Skin epidermis (tissue), 12 donors: ENCODE measurements around the gene TRAF2.

Experiments used
- H3K27ac ChIP-seq, 21 experiments: fragments of 200-600 bp; sonication (generic) in 11 of 21; one replicate each; pipeline ENCODE4 v1.5.0; 2020; ENCODE audit warnings: mild to moderate bottlenecking in 3 of 21, inconsistent platforms in 2 of 21, moderate library complexity in 2 of 21
- H3K4me3 ChIP-seq, 7 experiments: fragments of 200-600 bp; sonication (generic) in 2 of 7; one replicate each; pipeline ENCODE4 v1.5.0; 2020; ENCODE audit warnings: inconsistent platforms in 2 of 7, mild to moderate bottlenecking in 2 of 7, moderate library complexity in 1 of 7

TRAF2 gene

GRCh38 chr9:136901516-136902258 lies 15.4 kb downstream of the TRAF2 start:
- H3K27ac ChIP-seq, result peak overlapping the region; percentile 65 to 99 (median 90)
- H3K4me3 ChIP-seq, result peak overlapping the region in 1 of 7 experiments; percentile 20

GRCh38 chr9:136902259-136902821 lies 16.0 kb downstream of the TRAF2 start:
- Histone ChIP-seq H3K27ac (peak overlapping the region; percentile 65 to 99 (median 90)), H3K4me3 (peak overlapping the region in 1 of 7 experiments; percentile 20)

- Histone ChIP-seq H3K27ac (peak overlapping the region in 20 of 21 experiments; percentile 66 to 99 (median 90)), H3K4me3 (no peak overlapping the region)
These were observed 16.8 kb downstream of the TRAF2 start for GRCh38 chr9:136903041-136903554.

DNA sequence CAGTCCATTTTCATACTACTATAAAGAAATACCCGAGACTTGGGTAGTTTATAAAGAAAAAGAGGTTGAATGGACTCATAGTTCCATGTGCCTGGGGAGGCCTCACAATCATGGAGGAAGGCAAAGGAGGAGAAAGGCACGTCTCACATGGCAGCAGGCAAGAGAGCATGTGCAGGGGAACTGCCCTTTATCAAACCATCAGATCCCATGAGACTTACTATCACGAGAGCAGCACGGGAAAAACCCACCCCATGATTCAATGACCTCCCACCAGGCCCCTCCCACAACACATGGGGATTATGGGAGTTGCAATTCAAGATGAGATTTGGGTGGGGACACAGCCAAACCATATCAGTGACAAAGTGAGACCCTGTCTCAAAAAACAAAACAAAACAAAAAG lies 19.9 kb downstream of the TRAF2 start:
- H3K27ac ChIP-seq, result peak overlapping the region in 3 of 21 experiments; percentile 35 to 50 (median 46)
- no peak overlapping the region for H3K4me3 ChIP-seq

DNA sequence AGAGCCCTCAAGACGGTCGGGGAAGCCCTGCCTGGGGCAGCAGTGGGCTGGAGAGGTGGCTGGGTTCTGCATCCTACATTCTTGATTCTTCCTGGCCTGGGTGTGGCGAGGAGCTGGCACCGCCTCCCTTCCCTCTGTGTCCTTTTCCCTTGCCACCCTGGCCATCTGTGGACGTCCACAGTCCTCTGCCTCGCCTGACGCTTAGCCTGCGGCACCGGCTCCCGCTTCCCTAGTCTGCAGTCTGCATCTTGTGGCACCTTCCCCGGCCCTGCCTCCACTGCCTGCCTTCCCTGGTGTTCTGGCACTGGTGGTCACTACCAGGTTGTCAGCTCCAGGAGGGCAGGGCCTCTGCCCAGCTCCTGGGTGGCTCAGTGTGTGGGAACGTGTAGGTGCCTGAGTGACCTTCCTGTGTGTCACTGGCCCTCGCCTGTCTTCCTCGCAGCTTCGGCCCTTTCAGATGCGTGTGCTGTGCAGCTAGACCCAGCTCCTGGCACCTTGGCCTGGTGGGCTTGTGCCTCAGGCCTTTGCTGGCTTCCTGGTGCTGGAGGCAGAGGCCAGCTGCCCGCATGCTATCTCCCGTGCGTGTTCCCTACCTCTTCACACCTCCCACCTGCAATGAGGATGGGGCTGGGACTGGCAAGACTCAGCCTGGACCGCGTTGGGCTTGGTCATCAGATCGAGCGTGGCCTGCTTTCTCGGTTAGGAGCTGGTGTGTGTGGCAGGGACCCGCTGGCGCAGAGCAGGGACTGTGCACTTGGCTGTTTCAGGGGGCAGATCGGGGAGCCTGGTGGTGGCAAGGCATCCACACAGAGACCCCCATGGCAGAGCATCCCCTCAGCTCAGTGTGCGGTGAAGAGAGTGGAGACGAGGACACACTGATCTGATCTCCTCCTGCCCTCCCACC lies 20.9 kb downstream of the TRAF2 start:
- Histone ChIP-seq H3K4me3 (no peak overlapping the region), H3K27ac (peak overlapping the region in 4 of 21 experiments; percentile 27 to 50 (median 33))

GRCh38 chr9:136910197-136910900 lies 24.0 kb downstream of the TRAF2 start:
- Histone ChIP-seq H3K4me3 (no peak overlapping the region), H3K27ac (peak overlapping the region in 1 of 21 experiments; percentile 2)

- Histone ChIP-seq H3K4me3 (no peak overlapping the region), H3K27ac (peak overlapping the region in 1 of 21 experiments; percentile 2)
These were observed 24.6 kb downstream of the TRAF2 start for GRCh38 chr9:136910901-136911245.

GRCh38 chr9:136913701-136914438 lies 27.6 kb downstream of the TRAF2 start:
- H3K4me3 ChIP-seq, result no peak overlapping the region
- H3K27ac ChIP-seq, result no peak overlapping the region

GRCh38 chr9:136915632-136916329 lies 29.5 kb downstream of the TRAF2 start:
- no peak overlapping the region for H3K4me3 ChIP-seq
- no peak overlapping the region for H3K27ac ChIP-seq

- Histone ChIP-seq H3K4me3 (no peak overlapping the region), H3K27ac (no peak overlapping the region)
These were observed 30.2 kb downstream of the TRAF2 start for GRCh38 chr9:136916330-136917184.

DNA sequence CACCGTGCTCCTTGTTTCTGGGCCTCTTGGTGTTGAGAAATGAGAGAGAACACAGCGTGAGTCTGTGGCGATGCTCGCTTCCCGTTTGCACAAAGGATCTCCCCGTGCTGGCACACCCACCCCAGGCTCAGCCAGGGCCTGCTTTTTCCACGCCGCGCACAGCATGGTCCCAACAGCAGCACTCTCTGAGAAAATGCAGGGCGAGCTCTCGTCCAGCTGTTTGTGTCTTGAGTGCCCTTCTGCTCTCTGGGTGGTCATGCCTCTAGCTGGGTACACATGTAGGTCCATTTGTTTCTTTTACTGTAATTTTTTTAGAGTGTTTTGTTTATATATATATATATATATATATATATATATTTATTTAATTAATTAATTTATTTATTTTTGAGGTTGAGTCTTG lies 31.6 kb downstream of the TRAF2 start:
- Histone ChIP-seq H3K4me3 (no peak overlapping the region), H3K27ac (no peak overlapping the region)

DNA sequence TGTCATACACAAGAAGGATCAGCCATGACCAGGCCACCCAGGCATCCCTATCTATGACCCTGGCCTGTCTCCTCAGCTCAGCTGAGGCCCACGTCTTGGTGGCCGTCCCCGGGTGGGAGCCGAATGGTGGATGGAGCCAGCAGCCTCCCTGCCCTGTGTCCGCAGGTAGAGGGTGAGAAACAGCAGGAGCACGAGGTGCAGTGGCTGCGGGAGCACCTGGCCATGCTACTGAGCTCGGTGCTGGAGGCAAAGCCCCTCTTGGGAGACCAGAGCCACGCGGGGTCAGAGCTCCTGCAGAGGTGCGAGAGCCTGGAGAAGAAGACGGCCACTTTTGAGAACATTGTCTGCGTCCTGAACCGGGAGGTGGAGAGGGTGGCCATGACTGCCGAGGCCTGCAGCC lies 33.8 kb downstream of the TRAF2 start:
- no peak overlapping the region for H3K27ac ChIP-seq
- H3K4me3 ChIP-seq, result no peak overlapping the region

DNA sequence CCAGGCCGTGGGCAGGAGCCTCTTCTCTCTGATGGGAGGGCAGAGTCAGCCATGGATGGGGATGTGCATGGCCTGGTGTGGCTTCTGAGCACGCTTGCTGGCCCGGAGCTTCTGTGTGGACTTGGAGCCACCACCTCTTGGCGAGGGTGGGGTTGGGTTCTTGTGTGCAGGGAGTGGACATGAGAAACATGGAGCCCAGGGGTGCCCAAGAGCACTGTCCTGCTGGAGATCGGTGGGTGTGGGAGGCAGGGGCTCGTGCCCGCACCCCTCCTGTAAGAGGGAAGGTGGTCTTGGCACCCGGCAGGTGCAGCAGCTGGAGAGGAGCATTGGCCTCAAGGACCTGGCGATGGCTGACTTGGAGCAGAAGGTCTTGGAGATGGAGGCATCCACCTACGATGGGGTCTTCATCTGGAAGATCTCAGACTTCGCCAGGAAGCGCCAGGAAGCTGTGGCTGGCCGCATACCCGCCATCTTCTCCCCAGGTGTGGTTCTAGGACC lies 34.5 kb downstream of the TRAF2 start:
- H3K4me3 ChIP-seq, result no peak overlapping the region
- no peak overlapping the region for H3K27ac ChIP-seq

DNA sequence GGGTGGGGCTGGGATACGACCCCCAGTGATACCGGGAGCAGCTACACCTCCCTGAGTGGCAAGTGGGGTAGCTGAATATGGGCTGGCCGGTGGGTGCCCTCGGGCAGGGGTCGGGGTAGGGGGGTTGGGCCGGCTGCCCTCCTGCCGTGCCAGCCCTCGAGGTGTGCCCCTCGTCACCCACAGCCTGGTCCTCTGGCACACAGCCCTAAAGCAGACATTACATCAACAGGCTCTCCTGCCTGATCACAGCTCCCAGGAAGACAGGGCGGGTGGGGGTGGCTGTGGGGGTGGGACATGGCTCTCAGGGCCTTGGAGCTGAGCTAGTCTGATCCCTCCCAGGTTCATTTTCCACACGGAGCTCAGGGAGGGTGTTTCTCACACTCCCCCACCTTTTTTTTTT lies 35.0 kb downstream of the TRAF2 start:
- Histone ChIP-seq H3K4me3 (no peak overlapping the region), H3K27ac (no peak overlapping the region)

- no peak overlapping the region for H3K27ac ChIP-seq
- H3K4me3 ChIP-seq, result no peak overlapping the region
These were observed 35.4 kb downstream of the TRAF2 start for GRCh38 chr9:136921718-136922117.

- Histone ChIP-seq H3K4me3 (no peak overlapping the region), H3K27ac (no peak overlapping the region)
These were observed 36.2 kb downstream of the TRAF2 start for GRCh38 chr9:136922540-136922939.

- no peak overlapping the region for H3K4me3 ChIP-seq
These were observed 37.6 kb downstream of the TRAF2 start for GRCh38 chr9:136923881-136924280.

More at GRCh38 chr9:136923881-136924280, 37.6 kb downstream of the TRAF2 start:
- H3K27ac ChIP-seq, result peak overlapping the region in 1 of 21 experiments; percentile 52
